CD14-positive monocyte (primary cell): Measurements from ENCODE around the gene UBL4B. TPM values are rescaled to one million over a fixed set of nuclear protein-coding genes. Genes with fewer than 3 reads are reported as not detected.

ENCODE experiments used
- DNase-seq, 3 donors: peaks; one replicate each; pipeline ENCODE4 v3.0.0-alpha.2; 2011 to 2022
- H2AFZ ChIP-seq: 2 replicates; pipeline ENCODE4 v1.6.0; 2012; ENCODE audit warnings: mild to moderate bottlenecking, low read depth, low read length, inconsistent platforms; ENCODE audit not compliant: insufficient read depth, poor library complexity, severe bottlenecking
- H3K27ac ChIP-seq, 2 donors: 1 replicate in 1 of 2; 2 replicates in 1 of 2; pipeline ENCODE4 v1.5.1; 2012 to 2013; ENCODE audit warnings: low read length in 2 of 2, control low read depth in 1 of 2, inconsistent platforms in 1 of 2, low read depth in 1 of 2, mild to moderate bottlenecking in 1 of 2
- H3K27me3 ChIP-seq, 2 donors: one replicate each; pipeline versions ENCODE4 v1.6.0 to v1.6.1; 2011 to 2013; ENCODE audit warnings: low read length in 2 of 2; ENCODE audit not compliant: control insufficient read depth in 2 of 2, insufficient read depth in 2 of 2
- H3K36me3 ChIP-seq, 2 donors: replicated peaks in 1 of 2; 1 replicate in 1 of 2; 2 replicates in 1 of 2; pipeline versions ENCODE4 v1.5.1 to v1.6.1; 2012 to 2013; ENCODE audit warnings: low read length in 2 of 2, control low read depth in 1 of 2, inconsistent platforms in 1 of 2, mild to moderate bottlenecking in 1 of 2; ENCODE audit not compliant: insufficient read depth in 2 of 2, control insufficient read depth in 1 of 2
- H3K4me1 ChIP-seq, 2 donors: 1 replicate in 1 of 2; 2 replicates in 1 of 2; pipeline versions ENCODE4 v1.5.1 to v1.6.1; 2012 to 2013; ENCODE audit warnings: low read length in 2 of 2, control low read depth in 1 of 2, inconsistent platforms in 1 of 2, mild to moderate bottlenecking in 1 of 2, moderate library complexity in 1 of 2; ENCODE audit not compliant: insufficient read depth in 2 of 2, control insufficient read depth in 1 of 2
- H3K4me2 ChIP-seq: replicated peaks from 2 replicates; pipeline ENCODE3; 2012; ENCODE audit warnings: low read length, moderate library complexity, mild to moderate bottlenecking; ENCODE audit not compliant: poor library complexity, severe bottlenecking; ENCODE audit errors: extremely low read depth
- H3K4me3 ChIP-seq, 3 experiments: fragments of 200-600 bp in 1 of 3; sonication (generic) in 1 of 3; replicated peaks in 1 of 3; 1 replicate in 2 of 3; 2 replicates in 1 of 3; pipeline ENCODE4 v1.5.1; 2011 to 2013; ENCODE audit warnings: low read length in 3 of 3, mild to moderate bottlenecking in 3 of 3, control low read depth in 2 of 3, low read depth in 2 of 3, inconsistent platforms in 1 of 3, moderate library complexity in 1 of 3
- H3K79me2 ChIP-seq: 2 replicates; pipeline ENCODE4 v1.6.0; 2012; ENCODE audit warnings: mild to moderate bottlenecking, control low read depth, inconsistent platforms, low read length, moderate library complexity; ENCODE audit not compliant: insufficient read depth
- H3K9ac ChIP-seq: 2 replicates; pipeline ENCODE4 v1.6.0; 2017; ENCODE audit warnings: low read length, mild to moderate bottlenecking; ENCODE audit not compliant: insufficient read depth, poor library complexity, severe bottlenecking
- H3K9me3 ChIP-seq, 2 donors: replicated peaks in 1 of 2; 1 replicate in 1 of 2; 2 replicates in 1 of 2; pipeline versions ENCODE4 v1.5.1 to v1.6.1; 2012 to 2013; ENCODE audit warnings: low read length in 2 of 2, control low read depth in 1 of 2; ENCODE audit not compliant: control insufficient read depth in 1 of 2, insufficient read depth in 1 of 2
- H4K20me1 ChIP-seq: 2 replicates; pipeline ENCODE4 v1.6.0; 2012; ENCODE audit warnings: mild to moderate bottlenecking, low read length, control low read depth, moderate library complexity; ENCODE audit not compliant: insufficient read depth
- H3K27ac Mint-ChIP-seq, 7 donors: one replicate each; pipeline ENCODE4 v1.8.0; 2020; ENCODE audit warnings: mild to moderate bottlenecking in 7 of 7, mixed read lengths in 7 of 7, moderate library complexity in 6 of 7, inconsistent platforms in 2 of 7
- H3K27me3 Mint-ChIP-seq, 3 donors: one replicate each; pipeline ENCODE4 v1.8.0; 2021 to 2022; ENCODE audit warnings: low read depth in 3 of 3, mild to moderate bottlenecking in 3 of 3, mixed read lengths in 3 of 3, moderate library complexity in 3 of 3, inconsistent platforms in 1 of 3
- H3K36me3 Mint-ChIP-seq, 2 donors: one replicate each; pipeline ENCODE4 v1.8.0; 2020; ENCODE audit warnings: mixed read lengths in 2 of 2, inconsistent platforms in 1 of 2, mild to moderate bottlenecking in 1 of 2
- H3K4me1 Mint-ChIP-seq: one replicate; pipeline ENCODE4 v1.8.0; 2020; ENCODE audit warnings: mild to moderate bottlenecking, mixed read lengths
- H3K4me3 Mint-ChIP-seq, 2 donors: one replicate each; pipeline ENCODE4 v1.8.0; 2020; ENCODE audit warnings: mild to moderate bottlenecking in 2 of 2, mixed read lengths in 2 of 2, moderate library complexity in 1 of 2
- H3K9me3 Mint-ChIP-seq, 7 donors: one replicate each; pipeline ENCODE4 v1.8.0; 2020 to 2022; ENCODE audit warnings: mixed read lengths in 7 of 7, mild to moderate bottlenecking in 6 of 7, moderate library complexity in 6 of 7, inconsistent platforms in 2 of 7
- WGBS: methylation state at CpG from one replicate; pipeline ENCODE4 v1.1.5; 2013; ENCODE audit warnings: missing lambda C conversion rate; ENCODE audit not compliant: insufficient coverage; 5-methylcytosine and 5-hydroxymethylcytosine counted together
- intact Hi-C, 2 donors: fragments of 100-400 bp; cut with micrococcal nuclease; formaldehyde crosslinking; loops; one replicate each; pipeline versions ENCODE4 v1.15.0 to v1.15.1; 2023
- polyA plus RNA-seq, 3 donors: library from polyadenylated mRNA; depleted of rRNA in 1 of 3; unstranded in 2 of 3; stranded (reverse) in 1 of 3; fragments of 300-500 nt in 2 of 3; fragments of >200 nt in 1 of 3; fragmentation: Illumina TruSeq in 2 of 3; gene quantifications; 1 replicate in 2 of 3; 2 replicates in 1 of 3; pipeline ENCODE4 v1.2.3, GENCODE V29; 2012 to 2021
- TF ChIP-seq, protein P1 (sequence below): fragments of 200-600 bp; IDR thresholded peaks from one replicate; pipeline ENCODE4 v1.8.0; 2022; ENCODE audit warnings: antibody characterized with exemption, mild to moderate bottlenecking

The UBL4B gene
- polyA plus RNA-seq, 3 donors: not detected

DNA sequence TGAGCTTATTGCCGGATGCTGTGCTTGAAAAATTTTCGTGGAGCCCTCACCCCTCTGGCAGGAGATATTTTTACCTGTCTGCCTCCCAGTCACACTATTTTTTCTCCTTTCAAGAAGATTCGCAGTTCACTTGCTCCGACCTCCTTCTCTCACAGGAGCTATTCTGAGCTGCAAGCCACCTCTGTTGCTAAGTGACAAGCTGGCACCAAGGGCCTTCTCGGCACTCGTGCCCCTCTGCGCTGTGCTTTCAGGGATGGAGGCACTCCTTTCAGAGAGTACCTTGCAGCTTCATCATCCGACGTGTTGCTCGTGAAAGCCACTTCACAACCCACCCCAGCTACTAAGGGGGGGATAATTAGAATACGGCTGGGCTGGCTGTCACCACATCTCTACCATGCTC, 49.6 kb downstream of the UBL4B start:
- intact Hi-C loops: no loop called here
- no peaks in the 10 kb centered on the region for H3K36me3 ChIP-seq
- no peak overlapping the region for H3K9ac ChIP-seq

More for the DNA sequence above, 49.6 kb downstream of the UBL4B start:
- H3K4me3 ChIP-seq: no peak overlapping the region
- H2AFZ ChIP-seq: no peak overlapping the region
- no peaks in the 10 kb centered on the region for H4K20me1 ChIP-seq
- H3K9me3 ChIP-seq: no peaks in the 10 kb centered on the region
- no peaks in the 10 kb centered on the region for H3K4me1 Mint-ChIP-seq
- TF ChIP-seq, protein P1, sequence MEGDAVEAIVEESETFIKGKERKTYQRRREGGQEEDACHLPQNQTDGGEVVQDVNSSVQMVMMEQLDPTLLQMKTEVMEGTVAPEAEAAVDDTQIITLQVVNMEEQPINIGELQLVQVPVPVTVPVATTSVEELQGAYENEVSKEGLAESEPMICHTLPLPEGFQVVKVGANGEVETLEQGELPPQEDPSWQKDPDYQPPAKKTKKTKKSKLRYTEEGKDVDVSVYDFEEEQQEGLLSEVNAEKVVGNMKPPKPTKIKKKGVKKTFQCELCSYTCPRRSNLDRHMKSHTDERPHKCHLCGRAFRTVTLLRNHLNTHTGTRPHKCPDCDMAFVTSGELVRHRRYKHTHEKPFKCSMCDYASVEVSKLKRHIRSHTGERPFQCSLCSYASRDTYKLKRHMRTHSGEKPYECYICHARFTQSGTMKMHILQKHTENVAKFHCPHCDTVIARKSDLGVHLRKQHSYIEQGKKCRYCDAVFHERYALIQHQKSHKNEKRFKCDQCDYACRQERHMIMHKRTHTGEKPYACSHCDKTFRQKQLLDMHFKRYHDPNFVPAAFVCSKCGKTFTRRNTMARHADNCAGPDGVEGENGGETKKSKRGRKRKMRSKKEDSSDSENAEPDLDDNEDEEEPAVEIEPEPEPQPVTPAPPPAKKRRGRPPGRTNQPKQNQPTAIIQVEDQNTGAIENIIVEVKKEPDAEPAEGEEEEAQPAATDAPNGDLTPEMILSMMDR: no peak
- DNase-seq: no peak
- no peaks in the 10 kb centered on the region for H3K79me2 ChIP-seq
- H3K4me1 ChIP-seq: no peaks in the 10 kb centered on the region
- H3K27me3 ChIP-seq: no peaks in the 10 kb centered on the region
- no peak overlapping the region for H3K4me2 ChIP-seq
- no peak overlapping the region for H3K27ac ChIP-seq
- H3K9me3 Mint-ChIP-seq: peaks cover 0 to 2% (median 0%) of the 10 kb centered on the region in 7 donors
- no peaks in the 10 kb centered on the region for H3K36me3 Mint-ChIP-seq
- H3K27me3 Mint-ChIP-seq: peaks cover 2 to 16% (median 10%) of the 10 kb centered on the region in 3 donors
- no peak overlapping the region for H3K4me3 Mint-ChIP-seq
- WGBS: 98% methylated on average over 6 of the region's 11 CpGs
- H3K27ac Mint-ChIP-seq: peak overlapping the region in 1 of 7 donors; percentile 13

Other genes starting within 250 kb of the UBL4B start
- under 1 TPM; 0.11 to 0.69 (median 0.38) TPM for gene CSF1, start 201.6 kb upstream of the UBL4B start, polyA plus RNA-seq
- gene AHCYL1, start 127.7 kb upstream of the UBL4B start, polyA plus RNA-seq: 10 to 100 TPM; 39.1 to 63.9 (median 48.8) TPM
- 10 to 100 TPM in 2 of 3 donors, 1 to 10 TPM in 1; 8.9 to 33.6 (median 11.0) TPM for gene STRIP1, start 77.8 kb upstream of the UBL4B start, polyA plus RNA-seq
- not detected for gene ALX3, start 41.8 kb upstream of the UBL4B start, polyA plus RNA-seq
- not detected for gene SLC6A17, start 38.1 kb downstream of the UBL4B start, polyA plus RNA-seq
- gene KCNC4, start 97.9 kb downstream of the UBL4B start, polyA plus RNA-seq: under 1 TPM; 0.03 to 0.56 (median 0.12) TPM
- 10 to 100 TPM in 1 of 3 donors, 1 to 10 TPM in 2; 6.7 to 16.8 (median 7.5) TPM for gene RBM15, start 226.9 kb downstream of the UBL4B start, polyA plus RNA-seq